IMR-90 (cell line): Measurements from ENCODE around the gene PERM1. TPM values are rescaled to one million over a fixed set of nuclear protein-coding genes. Genes with fewer than 3 reads are reported as not detected.

Experiments
- ATAC-seq: fragments of 200-7000 bp; cut with Tn5 transposase; 2 replicates; pipeline ENCODE4 v1.9.1; 2020; ENCODE audit warnings: low read depth, mild to moderate bottlenecking, moderate library complexity
- BruUV-seq: library from RNA; stranded (reverse); fragments of 400-500 nt; replicated peaks from 2 replicates; lab custom pipeline; 2021; lab: Mats Ljungman, UMichigan
- CTCF ChIA-PET: fragments of 300-600 bp; formaldehyde crosslinking; extraction: SDS; loops from one replicate; lab custom pipeline; 2021; ENCODE audit warnings: antibody characterized with exemption; lab: Yijun Ruan, JAX
- POLR2A ChIA-PET: fragments of 300-600 bp; sonication (Branson Sonifier 250); formaldehyde crosslinking; loops from one replicate; lab custom pipeline; 2022; ENCODE audit warnings: antibody characterized with exemption; ENCODE audit not compliant: unreplicated experiment; lab: Charles Lee
- DNase-seq: peaks from one replicate; pipeline ENCODE4 v3.0.0; 2013
- H2AFZ ChIP-seq: replicated peaks from 2 replicates; pipeline ENCODE3; 2013; ENCODE audit warnings: low read length, mild to moderate bottlenecking; ENCODE audit not compliant: poor library complexity
- H2AK5ac ChIP-seq: 2 replicates; pipeline ENCODE4 v1.6.1; 2013; ENCODE audit warnings: low read depth, low read length, inconsistent platforms
- H2AK9ac ChIP-seq: replicated peaks from 2 replicates; pipeline ENCODE3; 2013; ENCODE audit warnings: mild to moderate bottlenecking, low read depth, low read length, moderate library complexity; ENCODE audit not compliant: poor library complexity
- H2BK120ac ChIP-seq: 2 replicates; pipeline ENCODE4 v1.6.1; 2013; ENCODE audit warnings: low read depth, low read length, inconsistent platforms
- H2BK15ac ChIP-seq: 3 replicates; pipeline ENCODE4 v1.6.1; 2013; ENCODE audit warnings: low read depth, low read length, inconsistent platforms
- H2BK20ac ChIP-seq: 2 replicates; pipeline ENCODE4 v1.6.1; 2013; ENCODE audit warnings: low read depth, mild to moderate bottlenecking, inconsistent platforms, low read length, moderate library complexity
- H2BK5ac ChIP-seq: 2 replicates; pipeline ENCODE4 v1.6.1; 2013; ENCODE audit warnings: mild to moderate bottlenecking, low read depth, low read length, inconsistent platforms; ENCODE audit not compliant: poor library complexity, severe bottlenecking
- H3K14ac ChIP-seq: replicated peaks from 2 replicates; pipeline ENCODE4 v1.6.1; 2013; ENCODE audit warnings: low read depth, low read length, inconsistent platforms
- H3K18ac ChIP-seq: 2 replicates; pipeline ENCODE4 v1.6.1; 2013; ENCODE audit warnings: low read depth, low read length, control low read depth
- H3K23ac ChIP-seq: 2 replicates; pipeline ENCODE4 v1.6.1; 2013; ENCODE audit warnings: low read depth, low read length, inconsistent platforms
- H3K27ac ChIP-seq: 2 replicates; pipeline ENCODE4 v1.5.1; 2013; ENCODE audit warnings: mild to moderate bottlenecking, control low read depth, low read length; ENCODE audit not compliant: insufficient read depth
- H3K27me3 ChIP-seq: 2 replicates; pipeline ENCODE4 v1.6.1; 2013; ENCODE audit warnings: low read length; ENCODE audit not compliant: control insufficient read depth, insufficient read depth
- H3K36me3 ChIP-seq: 2 replicates; pipeline ENCODE4 v1.6.1; 2013; ENCODE audit warnings: low read length, mixed read lengths; ENCODE audit not compliant: control insufficient read depth, insufficient read depth
- H3K4ac ChIP-seq: 2 replicates; pipeline ENCODE4 v1.6.1; 2013; ENCODE audit warnings: low read depth, low read length, inconsistent platforms
- H3K4me1 ChIP-seq: 2 replicates; pipeline ENCODE4 v1.6.1; 2013; ENCODE audit warnings: low read length, mixed read lengths; ENCODE audit not compliant: control insufficient read depth, insufficient read depth
- H3K4me2 ChIP-seq: 2 replicates; pipeline ENCODE4 v1.6.1; 2013; ENCODE audit warnings: low read depth, mild to moderate bottlenecking, control low read depth, low read length, moderate library complexity
- H3K4me3 ChIP-seq: 2 replicates; pipeline ENCODE4 v1.5.1; 2013; ENCODE audit warnings: low read depth, mild to moderate bottlenecking, control low read depth, low read length, moderate library complexity; ENCODE audit not compliant: insufficient read depth
- H3K56ac ChIP-seq: 2 replicates; pipeline ENCODE4 v1.6.1; 2013; ENCODE audit warnings: low read length, inconsistent platforms; ENCODE audit not compliant: insufficient read depth; ENCODE audit errors: extremely low read depth
- H3K79me1 ChIP-seq, 2 experiments: 2 replicates each; pipeline ENCODE4 v1.6.1; 2013; ENCODE audit warnings: low read length in 2 of 2, inconsistent platforms in 1 of 2, low read depth in 1 of 2
- H3K9ac ChIP-seq: 2 replicates; pipeline ENCODE4 v1.6.1; 2013; ENCODE audit warnings: low read depth, low read length, control low read depth
- H3K9me1 ChIP-seq: 2 replicates; pipeline ENCODE4 v1.6.1; 2013; ENCODE audit warnings: low read length, inconsistent platforms; ENCODE audit not compliant: insufficient read depth
- H3K9me3 ChIP-seq: 2 replicates; pipeline ENCODE4 v1.6.1; 2013; ENCODE audit warnings: low read length; ENCODE audit not compliant: control insufficient read depth, insufficient read depth
- H4K20me1 ChIP-seq: 2 replicates; pipeline ENCODE4 v1.6.1; 2013; ENCODE audit warnings: low read length, inconsistent platforms; ENCODE audit not compliant: insufficient read depth
- H4K5ac ChIP-seq: 2 replicates; pipeline ENCODE4 v1.6.1; 2013; ENCODE audit warnings: mild to moderate bottlenecking, low read depth, low read length, control low read depth
- H4K8ac ChIP-seq, 2 experiments: 2 replicates each; pipeline ENCODE4 v1.6.1; 2013; ENCODE audit warnings: low read depth in 2 of 2, low read length in 2 of 2, control low read depth in 1 of 2, inconsistent platforms in 1 of 2
- H4K91ac ChIP-seq: 2 replicates; pipeline ENCODE4 v1.6.1; 2013; ENCODE audit warnings: low read depth, low read length, inconsistent platforms; ENCODE audit not compliant: insufficient read depth
- MAZ ChIP-seq: IDR thresholded peaks from 2 replicates; pipeline ENCODE4 v1.6.1; 2012; ENCODE audit warnings: low read depth, mild to moderate bottlenecking, low read length, improper control_type of control experiment, moderate library complexity, borderline replicate concordance
- RCOR1 ChIP-seq: IDR thresholded peaks from 2 replicates; pipeline ENCODE4 v1.6.1; 2012; ENCODE audit warnings: mild to moderate bottlenecking, low read length, improper control_type of control experiment; ENCODE audit not compliant: insufficient replicate concordance
- SMC3 ChIP-seq: fragments of 150-350 bp; IDR thresholded peaks from 2 replicates; pipeline ENCODE4 v1.6.1; 2016; ENCODE audit warnings: low read depth, mild to moderate bottlenecking, antibody characterized with exemption, low read length, moderate library complexity
- WGBS, 2 experiments: methylation state at CpG; one replicate each; pipeline versions ENCODE4 v1.1.5 to v1.1.7; 2013; ENCODE audit warnings: missing lambda C conversion rate in 2 of 2; ENCODE audit not compliant: insufficient read length in 1 of 2; ENCODE audit errors: extremely low coverage in 2 of 2; 5-methylcytosine and 5-hydroxymethylcytosine counted together
- dilution Hi-C: fragments of 300-500 bp; cut with HindIII; formaldehyde crosslinking; loops from one replicate; pipeline ENCODE4 v1.14.3; 2018; ENCODE audit warnings: low sequenced_read_pairs; ENCODE audit not compliant: unreplicated experiment
- in situ Hi-C: fragments of 300-500 bp; cut with MboI; formaldehyde crosslinking; loops from 3 replicates; pipeline ENCODE4 v1.14.3; 2019; ENCODE audit warnings: low sequenced_read_pairs, inconsistent platforms, mixed read lengths
- intact Hi-C: fragments of 100-400 bp; cut with micrococcal nuclease; formaldehyde crosslinking; loops from 2 replicates; pipeline ENCODE4 v1.10.0; 2022
- polyA plus RNA-seq, 3 experiments: library from polyadenylated mRNA; depleted of rRNA; stranded (reverse); fragments of >200 nt; gene quantifications; 2 replicates each; pipeline ENCODE4 v1.2.3, GENCODE V29; 2012; ENCODE audit warnings: low replicate concordance in 1 of 3
- total RNA-seq: library from RNA; depleted of rRNA; stranded (reverse); fragments of >200 nt; gene quantifications from 2 replicates; pipeline ENCODE4 v1.2.3, GENCODE V29; 2012

The PERM1 gene
- total and polyA plus RNA-seq, 2 of the 4 experiments (the other 2 are of a cell fraction): not detected

DNA sequence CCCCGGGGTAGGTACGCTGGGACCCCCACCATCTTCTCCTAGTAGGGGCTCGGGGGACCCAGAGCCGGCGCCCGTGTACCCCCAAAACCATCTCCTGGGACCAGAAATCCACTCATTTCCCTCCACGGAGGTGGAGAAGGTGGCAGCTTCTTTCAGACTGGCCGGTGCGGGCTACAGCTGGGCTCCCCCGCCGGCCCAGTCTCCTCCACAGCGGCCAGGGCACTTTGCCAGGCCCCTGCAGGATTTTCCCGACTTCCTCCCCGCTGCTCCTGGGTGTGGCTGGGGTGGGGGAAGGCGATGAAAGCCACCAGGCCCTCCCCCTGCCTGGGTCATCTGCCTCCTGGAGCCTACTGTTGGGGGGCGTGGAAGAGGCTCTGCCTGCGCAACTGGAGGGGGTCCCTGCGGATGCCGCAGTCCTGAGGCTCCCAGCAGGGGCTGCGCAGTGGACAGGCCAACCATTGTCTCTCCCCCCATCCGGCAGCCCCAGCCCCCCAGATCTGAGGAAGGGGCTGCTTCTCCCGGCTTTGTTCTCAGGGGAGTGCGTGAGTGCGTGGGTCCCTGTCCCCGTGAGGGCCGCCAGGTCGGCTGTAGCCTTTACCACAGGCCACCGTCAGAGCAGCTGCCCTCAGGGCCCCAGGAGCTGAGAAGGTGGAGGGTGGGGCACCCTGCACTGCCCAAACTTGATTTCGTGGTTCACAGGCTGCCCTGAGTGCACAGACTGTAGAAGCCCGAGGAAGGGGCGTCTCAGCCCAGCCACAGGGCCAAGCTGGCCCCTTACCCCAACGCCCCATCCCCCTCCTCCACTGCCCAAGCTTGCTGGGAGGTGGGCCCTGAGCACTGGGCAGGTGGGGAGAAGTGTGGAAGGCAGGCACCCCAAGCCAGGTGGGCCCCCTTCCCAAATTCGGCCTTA is 39.4 kb upstream of the PERM1 start:
- peak overlapping the region; percentile 82 for H3K4me2 ChIP-seq
- peak overlapping the region; percentile 81 for H4K91ac ChIP-seq

More for the DNA sequence above, 39.4 kb upstream of the PERM1 start:
- TF ChIP-seq MAZ (peak; percentile 53; the same call in 1 of the 2 replicates), RCOR1 (no peak), SMC3 (0 out of 2 replicates have a peak, but pooled peaks have one; percentile 5)
- dilution Hi-C loops (no loop called here), intact Hi-C loops (no loop called here), in situ Hi-C loops (no loop called here)
- peak overlapping the region; percentile 87 for H3K4ac ChIP-seq
- peak overlapping the region; percentile 31; the same call in 1 of the 2 replicates for H2BK20ac ChIP-seq
- H2AFZ ChIP-seq: peak overlapping the region; percentile 77
- BruUV-seq: no TSS peak
- H3K9me3 ChIP-seq: no peaks in the 10 kb centered on the region
- DNase-seq: peak; percentile 72
- 0 out of 2 replicates have a peak overlapping the region, but pooled peaks have one; percentile 46 for H3K56ac ChIP-seq
- ChIA-PET CTCF (no interaction called here), POLR2A (no interaction called here)
- H3K23ac ChIP-seq: 0 out of 2 replicates have a peak overlapping the region, but pooled peaks have one; percentile 73
- H3K27ac ChIP-seq: peak overlapping the region; percentile 48
- H3K14ac ChIP-seq: peak overlapping the region; percentile 77
- peak overlapping the region; percentile 58 for H4K5ac ChIP-seq
- H2BK120ac ChIP-seq: peak overlapping the region; percentile 63
- H3K27me3 ChIP-seq: no peaks in the 10 kb centered on the region
- H2AK5ac ChIP-seq: peak overlapping the region; percentile 13
- peaks cover 34% of the 10 kb centered on the region for H4K20me1 ChIP-seq
- ATAC-seq: peak; percentile 22
- peak overlapping the region; percentile 53 for H2BK5ac ChIP-seq
- WGBS, 2 experiments: 61% methylated on average over 3 of the region's 33 CpGs; no CpG with 5 or more reads in 1 of the 2 experiments
- peaks cover 20% of the 10 kb centered on the region for H3K36me3 ChIP-seq
- H3K4me3 ChIP-seq: peak overlapping the region; percentile 86
- peaks cover 16 to 44% of the 10 kb centered on the region in 2 experiments; a peak in 3 of 4 replicates for H3K79me1 ChIP-seq
- H3K18ac ChIP-seq: peak overlapping the region; percentile 44; the same call in 1 of the 2 replicates
- peaks cover 2% of the 10 kb centered on the region; the same call in 1 of the 2 replicates for H3K9me1 ChIP-seq
- peaks cover 20% of the 10 kb centered on the region for H3K4me1 ChIP-seq
- H3K9ac ChIP-seq: peak overlapping the region; percentile 50
- H2BK15ac ChIP-seq: no peak overlapping the region
- peak overlapping the region; percentile 98 for H2AK9ac ChIP-seq
- peak overlapping the region in 1 of 2 experiments; percentile 69; a peak in 1 of 4 replicates for H4K8ac ChIP-seq
